Loucy (cell line): ENCODE results near the gene MANF.

Experiments
- CTCF ChIP-seq: fragments of 200-600 bp; sonication (generic); conservative IDR thresholded peaks from 2 replicates; pipeline ENCODE4 v1.5.1; 2014; ENCODE audit warnings: mild to moderate bottlenecking, antibody characterized with exemption, low read length
- EZH2phosphoT487 ChIP-seq: fragments of 200-600 bp; IDR thresholded peaks from 2 replicates; pipeline ENCODE4 v1.6.1; 2018; ENCODE audit warnings: antibody characterized with exemption, mild to moderate bottlenecking, moderate library complexity, borderline replicate concordance

GRCh38 chr3:51393564-51393963, 8.5 kb downstream of the MANF start:
- TF ChIP-seq CTCF (no peak), EZH2phosphoT487 (no peak)
